HEK293 (cell line): ENCODE measurements around the gene C5orf63.

Experiments used
- CTCF ChIA-PET: fragments of 350-600 bp; formaldehyde crosslinking; extraction: SDS; loops from one replicate; lab custom pipeline; 2021; ENCODE audit warnings: antibody characterized with exemption; lab: Yijun Ruan, JAX
- POLR2A ChIA-PET: fragments of 300-600 bp; formaldehyde crosslinking; extraction: SDS; loops from one replicate; lab custom pipeline; 2020; ENCODE audit warnings: antibody characterized with exemption, inconsistent platforms; lab: Yijun Ruan, JAX
- H3K27ac ChIP-seq: fragments of 200-500 bp; sonication (Bioruptor generic); 2 replicates; pipeline ENCODE4 v1.5.1; 2014; ENCODE audit warnings: low read depth, low read length, control low read depth, inconsistent platforms; ENCODE audit errors: extremely low read depth
- H3K36me3 ChIP-seq, 2 experiments: fragments of 200-500 bp in 1 of 2; sonication (Bioruptor generic) in 1 of 2; 1 replicate in 1 of 2; 2 replicates in 1 of 2; pipeline ENCODE4 v1.5.1; 2014 to 2017; ENCODE audit warnings: inconsistent platforms in 2 of 2, low read length in 2 of 2; ENCODE audit not compliant: control insufficient read depth in 2 of 2, insufficient read depth in 1 of 2
- H3K4me1 ChIP-seq: fragments of 200-500 bp; sonication (Bioruptor generic); 2 replicates; pipeline ENCODE4 v1.5.1; 2014; ENCODE audit warnings: mild to moderate bottlenecking, low read length, inconsistent platforms; ENCODE audit not compliant: control insufficient read depth, insufficient read depth
- H3K4me3 ChIP-seq: 2 replicates; pipeline ENCODE4 v1.5.1; 2011; ENCODE audit warnings: low read depth, mild to moderate bottlenecking, control low read depth, low read length, moderate library complexity
- H3K9me3 ChIP-seq: fragments of 200-500 bp; sonication (Bioruptor generic); 2 replicates; pipeline ENCODE4 v1.5.1; 2014; ENCODE audit warnings: low read depth, low read length, inconsistent platforms; ENCODE audit not compliant: control insufficient read depth, insufficient read depth
- CTCF ChIP-seq: fragments of 450-650 bp; formaldehyde crosslinking; IDR thresholded peaks from 2 replicates; pipeline ENCODE4 v1.5.1; 2016; ENCODE audit warnings: missing biosample characterization, missing genetic modification characterization
- FEZF1 ChIP-seq: fragments of 450-650 bp; formaldehyde crosslinking; IDR thresholded peaks from 2 replicates; pipeline ENCODE4 v1.5.1; 2016; ENCODE audit warnings: missing biosample characterization, missing genetic modification characterization
- HIC1 ChIP-seq: fragments of 450-650 bp; formaldehyde crosslinking; IDR thresholded peaks from 2 replicates; pipeline ENCODE4 v1.5.1; 2016; ENCODE audit warnings: missing biosample characterization, missing genetic modification characterization
- MZF1 ChIP-seq: fragments of 450-650 bp; formaldehyde crosslinking; IDR thresholded peaks from 2 replicates; pipeline ENCODE4 v1.5.1; 2017; ENCODE audit warnings: missing biosample characterization, missing genetic modification characterization, borderline replicate concordance
- OSR2 ChIP-seq: fragments of 450-650 bp; formaldehyde crosslinking; IDR thresholded peaks from 2 replicates; pipeline ENCODE4 v1.5.1; 2016; ENCODE audit warnings: missing biosample characterization, missing genetic modification characterization
- PRDM6 ChIP-seq: fragments of 450-650 bp; formaldehyde crosslinking; IDR thresholded peaks from 2 replicates; pipeline ENCODE4 v1.5.1; 2017; ENCODE audit warnings: missing biosample characterization, missing genetic modification characterization
- REST ChIP-seq: fragments of 450-650 bp; formaldehyde crosslinking; IDR thresholded peaks from 2 replicates; pipeline ENCODE4 v1.5.1; 2016; ENCODE audit warnings: missing biosample characterization, missing genetic modification characterization
- ZBTB48 ChIP-seq: fragments of 450-650 bp; formaldehyde crosslinking; IDR thresholded peaks from 2 replicates; pipeline ENCODE4 v1.5.1; 2016; ENCODE audit warnings: missing biosample characterization, missing genetic modification characterization
- ZFHX2 ChIP-seq: fragments of 450-650 bp; formaldehyde crosslinking; conservative IDR thresholded peaks from 2 replicates; pipeline ENCODE4 v1.5.1; 2016; ENCODE audit warnings: missing biosample characterization, missing genetic modification characterization
- ZNF155 ChIP-seq: fragments of 450-650 bp; formaldehyde crosslinking; IDR thresholded peaks from 2 replicates; pipeline ENCODE4 v1.5.1; 2016; ENCODE audit warnings: missing biosample characterization, missing genetic modification characterization
- ZNF16 ChIP-seq: fragments of 450-650 bp; formaldehyde crosslinking; IDR thresholded peaks from 2 replicates; pipeline ENCODE4 v1.5.1; 2016; ENCODE audit warnings: low read depth, missing biosample characterization, missing genetic modification characterization
- ZNF174 ChIP-seq: fragments of 450-650 bp; formaldehyde crosslinking; IDR thresholded peaks from 2 replicates; pipeline ENCODE4 v1.5.0; 2017; ENCODE audit warnings: missing biosample characterization, mild to moderate bottlenecking, missing genetic modification characterization
- ZNF184 ChIP-seq: fragments of 450-650 bp; IDR thresholded peaks from 2 replicates; pipeline ENCODE4 v1.5.1; 2018; ENCODE audit warnings: missing biosample characterization, mild to moderate bottlenecking, missing genetic modification characterization
- ZNF214 ChIP-seq: fragments of 450-650 bp; formaldehyde crosslinking; IDR thresholded peaks from 2 replicates; pipeline ENCODE4 v1.5.1; 2017; ENCODE audit warnings: missing biosample characterization, mild to moderate bottlenecking, missing genetic modification characterization, borderline replicate concordance
- ZNF221 ChIP-seq: fragments of 450-650 bp; formaldehyde crosslinking; IDR thresholded peaks from 2 replicates; pipeline ENCODE4 v1.5.1; 2017; ENCODE audit warnings: missing biosample characterization, missing genetic modification characterization, borderline replicate concordance
- ZNF223 ChIP-seq: fragments of 450-650 bp; formaldehyde crosslinking; IDR thresholded peaks from 2 replicates; pipeline ENCODE4 v1.5.1; 2016; ENCODE audit warnings: missing biosample characterization, missing genetic modification characterization
- ZNF24 ChIP-seq: fragments of 450-650 bp; formaldehyde crosslinking; IDR thresholded peaks from 2 replicates; pipeline ENCODE4 v1.5.1; 2016; ENCODE audit warnings: missing biosample characterization, missing genetic modification characterization
- ZNF302 ChIP-seq: fragments of 450-650 bp; formaldehyde crosslinking; IDR thresholded peaks from 2 replicates; pipeline ENCODE4 v1.5.1; 2016; ENCODE audit warnings: missing biosample characterization, missing genetic modification characterization, low read depth
- ZNF426 ChIP-seq: fragments of 450-650 bp; formaldehyde crosslinking; IDR thresholded peaks from 2 replicates; pipeline ENCODE4 v1.5.1; 2017; ENCODE audit warnings: missing biosample characterization, missing genetic modification characterization, mild to moderate bottlenecking, inconsistent platforms, moderate library complexity
- ZNF521 ChIP-seq: fragments of 450-650 bp; formaldehyde crosslinking; IDR thresholded peaks from 2 replicates; pipeline ENCODE4 v1.5.1; 2017; ENCODE audit warnings: missing biosample characterization, mild to moderate bottlenecking, missing genetic modification characterization
- ZNF660 ChIP-seq: fragments of 450-650 bp; IDR thresholded peaks from 2 replicates; pipeline ENCODE4 v1.5.1; 2018; ENCODE audit warnings: missing biosample characterization, mild to moderate bottlenecking, missing genetic modification characterization
- ZNF670 ChIP-seq: fragments of 450-650 bp; formaldehyde crosslinking; IDR thresholded peaks from 2 replicates; pipeline ENCODE4 v1.5.1; 2016; ENCODE audit warnings: missing biosample characterization, missing genetic modification characterization, low read depth
- ZNF677 ChIP-seq: fragments of 450-650 bp; IDR thresholded peaks from 2 replicates; pipeline ENCODE4 v1.5.0; 2018; ENCODE audit warnings: missing biosample characterization, mild to moderate bottlenecking, missing genetic modification characterization, moderate library complexity
- ZNF701 ChIP-seq: fragments of 450-650 bp; formaldehyde crosslinking; IDR thresholded peaks from 2 replicates; pipeline ENCODE4 v1.5.1; 2016; ENCODE audit warnings: missing biosample characterization, missing genetic modification characterization

Gene C5orf63

GRCh38 chr5:127011961-127012644 lies 61.2 kb downstream of the C5orf63 start (continued):
- TF ChIP-seq REST, result no peak
- TF ChIP-seq CTCF (tag by site-specific recombination), result no peak
- TF ChIP-seq MZF1 (tag by site-specific recombination), result no peak

GRCh38 chr5:127011153-127011552 lies 62.1 kb downstream of the C5orf63 start:
- Histone ChIP-seq H3K27ac (no peak overlapping the region), H3K4me3 (no peak overlapping the region), H3K36me3 (no peaks in the 10 kb centered on the region), H3K9me3 (no peaks in the 10 kb centered on the region), H3K4me1 (0 out of 2 replicates have a peak, but pooled peaks cover 2% of the 10 kb centered on the region)
- CTCF ChIA-PET, result no interaction called here
- POLR2A ChIA-PET, result no interaction called here
- TF ChIP-seq ZNF302 (tag by site-specific recombination) (no peak), ZFHX2 (tag by site-specific recombination) (peak; percentile 26)

- Histone ChIP-seq H3K36me3 (no peaks in the 10 kb centered on the region), H3K4me3 (no peak overlapping the region), H3K9me3 (no peaks in the 10 kb centered on the region), H3K4me1 (0 out of 2 replicates have a peak, but pooled peaks cover 2% of the 10 kb centered on the region), H3K27ac (no peak overlapping the region)
- TF ChIP-seq ZNF184 (tag by site-specific recombination), result no peak
- TF ChIP-seq ZNF155, result no peak
- no peak for TF ChIP-seq ZNF701 (tag by site-specific recombination)
- TF ChIP-seq ZNF174 (tag by site-specific recombination), result no peak
- TF ChIP-seq PRDM6 (tag by site-specific recombination), result no peak
- no peak for TF ChIP-seq OSR2 (tag by site-specific recombination)
- TF ChIP-seq ZNF521 (tag by site-specific recombination), result no peak
- TF ChIP-seq ZNF221, result no peak
- no peak for TF ChIP-seq ZNF670 (tag by site-specific recombination)
- no peak for TF ChIP-seq ZNF24 (tag by site-specific recombination)
- no peak for TF ChIP-seq ZNF214 (tag by site-specific recombination)
- no peak for TF ChIP-seq ZNF677 (tag by site-specific recombination)
- TF ChIP-seq FEZF1 (tag by site-specific recombination), result no peak
- TF ChIP-seq ZNF223 (tag by site-specific recombination), result no peak
- no peak for TF ChIP-seq ZBTB48 (tag by site-specific recombination)
- TF ChIP-seq ZNF426 (tag by site-specific recombination), result no peak
- TF ChIP-seq ZNF660 (tag by site-specific recombination), result no peak
- no peak for TF ChIP-seq ZNF16 (tag by site-specific recombination)
- TF ChIP-seq HIC1 (tag by site-specific recombination), result no peak
- ChIA-PET POLR2A (no interaction called here), CTCF (no interaction called here)
These were observed 62.9 kb downstream of the C5orf63 start for GRCh38 chr5:127010362-127010761.
